HL-60 (cell line): ENCODE data around the gene SLC66A3.

Source experiments
- DNase-seq, 2 experiments: peaks; one replicate each; pipeline ENCODE4 v3.0.0-alpha.2; 2010 to 2020; ENCODE audit warnings: low read depth in 1 of 2, low spot score in 1 of 2
- H3K27ac ChIP-seq: fragments of 250-450 bp; sonication (Bioruptor Pico); replicated peaks from 2 replicates; pipeline ENCODE4 v1.5.1; 2020; ENCODE audit warnings: mild to moderate bottlenecking, moderate library complexity
- H3K27me3 ChIP-seq: fragments of 250-450 bp; sonication (Bioruptor Pico); 2 replicates; pipeline ENCODE4 v1.5.1; 2021; ENCODE audit warnings: mild to moderate bottlenecking, moderate library complexity; ENCODE audit not compliant: insufficient read depth, poor library complexity, severe bottlenecking
- H3K4me3 ChIP-seq: replicated peaks from 2 replicates; pipeline ENCODE4 v1.5.1; 2011; ENCODE audit warnings: mild to moderate bottlenecking, control low read depth, low read length; ENCODE audit not compliant: insufficient read depth
- GABPA ChIP-seq: IDR thresholded peaks from 2 replicates; pipeline ENCODE4 v1.6.1; 2012; ENCODE audit warnings: low read depth
- POLR2AphosphoS5 ChIP-seq: IDR thresholded peaks from 2 replicates; pipeline ENCODE4 v1.6.1; 2012; ENCODE audit warnings: low read depth
- SPI1 ChIP-seq: IDR thresholded peaks from 2 replicates; pipeline ENCODE4 v1.6.1; 2012; ENCODE audit warnings: low read depth, mild to moderate bottlenecking, borderline replicate concordance
- TF ChIP-seq, protein P1 (sequence below): IDR thresholded peaks from 2 replicates; pipeline ENCODE4 v1.6.1; 2012; ENCODE audit warnings: low read depth; ENCODE audit not compliant: insufficient replicate concordance
- TF ChIP-seq, protein P2 (sequence below): IDR thresholded peaks from one replicate; pipeline ENCODE4 v1.5.1; 2011; ENCODE audit warnings: low read length, control low read depth, inconsistent platforms; ENCODE audit not compliant: insufficient read depth

SLC66A3 gene

GRCh38 chr2:11213975-11214374, 58.7 kb downstream of the SLC66A3 start:
- TF ChIP-seq, protein P1, sequence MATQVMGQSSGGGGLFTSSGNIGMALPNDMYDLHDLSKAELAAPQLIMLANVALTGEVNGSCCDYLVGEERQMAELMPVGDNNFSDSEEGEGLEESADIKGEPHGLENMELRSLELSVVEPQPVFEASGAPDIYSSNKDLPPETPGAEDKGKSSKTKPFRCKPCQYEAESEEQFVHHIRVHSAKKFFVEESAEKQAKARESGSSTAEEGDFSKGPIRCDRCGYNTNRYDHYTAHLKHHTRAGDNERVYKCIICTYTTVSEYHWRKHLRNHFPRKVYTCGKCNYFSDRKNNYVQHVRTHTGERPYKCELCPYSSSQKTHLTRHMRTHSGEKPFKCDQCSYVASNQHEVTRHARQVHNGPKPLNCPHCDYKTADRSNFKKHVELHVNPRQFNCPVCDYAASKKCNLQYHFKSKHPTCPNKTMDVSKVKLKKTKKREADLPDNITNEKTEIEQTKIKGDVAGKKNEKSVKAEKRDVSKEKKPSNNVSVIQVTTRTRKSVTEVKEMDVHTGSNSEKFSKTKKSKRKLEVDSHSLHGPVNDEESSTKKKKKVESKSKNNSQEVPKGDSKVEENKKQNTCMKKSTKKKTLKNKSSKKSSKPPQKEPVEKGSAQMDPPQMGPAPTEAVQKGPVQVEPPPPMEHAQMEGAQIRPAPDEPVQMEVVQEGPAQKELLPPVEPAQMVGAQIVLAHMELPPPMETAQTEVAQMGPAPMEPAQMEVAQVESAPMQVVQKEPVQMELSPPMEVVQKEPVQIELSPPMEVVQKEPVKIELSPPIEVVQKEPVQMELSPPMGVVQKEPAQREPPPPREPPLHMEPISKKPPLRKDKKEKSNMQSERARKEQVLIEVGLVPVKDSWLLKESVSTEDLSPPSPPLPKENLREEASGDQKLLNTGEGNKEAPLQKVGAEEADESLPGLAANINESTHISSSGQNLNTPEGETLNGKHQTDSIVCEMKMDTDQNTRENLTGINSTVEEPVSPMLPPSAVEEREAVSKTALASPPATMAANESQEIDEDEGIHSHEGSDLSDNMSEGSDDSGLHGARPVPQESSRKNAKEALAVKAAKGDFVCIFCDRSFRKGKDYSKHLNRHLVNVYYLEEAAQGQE: no peak
- no peak for TF ChIP-seq GABPA
- TF ChIP-seq, protein P2, sequence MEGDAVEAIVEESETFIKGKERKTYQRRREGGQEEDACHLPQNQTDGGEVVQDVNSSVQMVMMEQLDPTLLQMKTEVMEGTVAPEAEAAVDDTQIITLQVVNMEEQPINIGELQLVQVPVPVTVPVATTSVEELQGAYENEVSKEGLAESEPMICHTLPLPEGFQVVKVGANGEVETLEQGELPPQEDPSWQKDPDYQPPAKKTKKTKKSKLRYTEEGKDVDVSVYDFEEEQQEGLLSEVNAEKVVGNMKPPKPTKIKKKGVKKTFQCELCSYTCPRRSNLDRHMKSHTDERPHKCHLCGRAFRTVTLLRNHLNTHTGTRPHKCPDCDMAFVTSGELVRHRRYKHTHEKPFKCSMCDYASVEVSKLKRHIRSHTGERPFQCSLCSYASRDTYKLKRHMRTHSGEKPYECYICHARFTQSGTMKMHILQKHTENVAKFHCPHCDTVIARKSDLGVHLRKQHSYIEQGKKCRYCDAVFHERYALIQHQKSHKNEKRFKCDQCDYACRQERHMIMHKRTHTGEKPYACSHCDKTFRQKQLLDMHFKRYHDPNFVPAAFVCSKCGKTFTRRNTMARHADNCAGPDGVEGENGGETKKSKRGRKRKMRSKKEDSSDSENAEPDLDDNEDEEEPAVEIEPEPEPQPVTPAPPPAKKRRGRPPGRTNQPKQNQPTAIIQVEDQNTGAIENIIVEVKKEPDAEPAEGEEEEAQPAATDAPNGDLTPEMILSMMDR: no peak
- Histone ChIP-seq H3K4me3 (no peak overlapping the region), H3K27ac (no peak overlapping the region), H3K27me3 (no peaks in the 10 kb centered on the region)
- DNase-seq: no peak

- no peak for DNase-seq
- Histone ChIP-seq H3K27ac (no peak overlapping the region), H3K27me3 (no peaks in the 10 kb centered on the region), H3K4me3 (no peak overlapping the region)
- TF ChIP-seq POLR2AphosphoS5 (no peak), SPI1 (no peak), GABPA (no peak)
- TF ChIP-seq, protein P2: no peak
- TF ChIP-seq, protein P1: no peak
These were observed 59.5 kb downstream of the SLC66A3 start for GRCh38 chr2:11214770-11215169.

GRCh38 chr2:11215407-11215806, 60.1 kb downstream of the SLC66A3 start:
- H3K4me3 ChIP-seq: no peak overlapping the region
- H3K27ac ChIP-seq: no peak overlapping the region
- no peak for DNase-seq
- H3K27me3 ChIP-seq: no peaks in the 10 kb centered on the region
- TF ChIP-seq, protein P1: no peak
- TF ChIP-seq GABPA: no peak
- TF ChIP-seq POLR2AphosphoS5: no peak
- no peak for TF ChIP-seq SPI1
- TF ChIP-seq, protein P2: no peak
